ENCODE measurements around the gene PPP4R4.
"Not testable (repeated sequence)": the region's sequence is repeated elsewhere in the genome, so short reads cannot be mapped to it uniquely, and the experiment has no call there.

Gene PPP4R4

DNA sequence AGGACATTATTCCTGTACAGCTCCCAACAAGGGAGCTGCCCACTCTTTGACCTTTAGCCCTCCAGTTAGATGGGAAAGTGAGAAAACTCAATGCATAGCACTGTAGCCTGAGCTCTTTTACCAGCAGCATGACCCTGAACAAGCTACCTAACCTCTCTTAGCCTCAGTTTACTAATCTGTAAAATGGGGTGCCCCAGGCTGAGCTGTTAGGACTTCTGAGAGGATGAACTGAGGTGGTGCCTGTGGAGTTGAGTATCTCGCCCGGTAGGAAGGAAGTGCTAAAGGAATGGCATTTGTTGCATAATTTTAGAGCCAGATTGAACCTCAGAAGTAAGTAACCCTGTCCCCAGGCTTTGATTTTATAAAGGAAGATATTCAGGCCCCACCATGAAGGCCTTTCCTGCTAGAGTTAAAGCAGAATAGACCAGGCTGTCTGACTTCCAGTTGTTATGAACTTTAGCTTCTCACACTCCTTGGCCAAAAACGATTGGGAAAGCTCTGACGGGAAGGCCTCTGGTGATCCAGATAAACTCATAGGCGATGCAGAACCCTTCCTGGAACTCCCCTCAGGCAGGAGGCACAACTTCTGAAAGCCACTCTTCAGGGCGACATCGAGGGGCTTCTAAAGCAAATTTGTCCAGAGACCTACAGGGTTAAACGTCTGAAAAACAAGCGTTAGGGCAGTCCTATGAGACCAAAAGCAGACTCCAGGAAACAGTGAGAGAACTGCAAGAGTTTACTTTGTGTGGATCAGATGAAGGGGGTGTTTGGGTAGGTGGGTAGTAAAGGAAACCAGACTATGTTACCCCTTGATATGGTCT is 121.4 kb downstream of the PPP4R4 start:
- Histone ChIP-seq H3K9me3 (ENCODE audit: low read length) (no peaks in the 10 kb centered on the region), H3K4me3 (ENCODE audit: low read length) (no peak overlapping the region), H2AFZ (ENCODE audit: low read depth, low read length) (no peak overlapping the region), H3K4me1 (ENCODE audit: insufficient read depth, low read length) (no peaks in the 10 kb centered on the region), H3K36me3 (ENCODE audit: insufficient read depth, low read length) (no peaks in the 10 kb centered on the region), H3K27me3 (ENCODE audit: insufficient read depth, low read length) (no peaks in the 10 kb centered on the region)

DNA sequence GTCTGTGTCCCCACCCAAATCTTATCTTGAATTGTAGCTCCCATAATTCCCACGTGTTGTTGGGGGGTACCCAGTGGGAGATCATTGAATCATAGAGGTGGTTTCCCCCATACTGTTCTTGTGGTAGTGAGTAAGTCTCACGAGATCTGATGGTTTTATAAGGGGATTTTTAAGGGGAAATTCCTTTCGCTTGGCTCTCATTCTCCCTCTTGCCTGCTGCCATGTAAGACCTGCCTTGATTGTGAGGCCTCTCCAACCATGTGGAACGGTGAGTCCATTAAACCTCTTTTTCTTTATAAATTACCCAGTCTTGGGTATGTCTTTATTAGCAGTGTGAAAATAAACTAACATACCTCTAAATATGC is 122.0 kb downstream of the PPP4R4 start:
- not testable (repeated sequence) for H3K4me3 ChIP-seq (ENCODE audit: low read length); H2AFZ ChIP-seq (ENCODE audit: low read depth, low read length); H3K36me3 ChIP-seq (ENCODE audit: insufficient read depth, low read length); H3K27me3 ChIP-seq (ENCODE audit: insufficient read depth, low read length); H3K4me1 ChIP-seq (ENCODE audit: insufficient read depth, low read length); H3K9me3 ChIP-seq (ENCODE audit: low read length)

DNA sequence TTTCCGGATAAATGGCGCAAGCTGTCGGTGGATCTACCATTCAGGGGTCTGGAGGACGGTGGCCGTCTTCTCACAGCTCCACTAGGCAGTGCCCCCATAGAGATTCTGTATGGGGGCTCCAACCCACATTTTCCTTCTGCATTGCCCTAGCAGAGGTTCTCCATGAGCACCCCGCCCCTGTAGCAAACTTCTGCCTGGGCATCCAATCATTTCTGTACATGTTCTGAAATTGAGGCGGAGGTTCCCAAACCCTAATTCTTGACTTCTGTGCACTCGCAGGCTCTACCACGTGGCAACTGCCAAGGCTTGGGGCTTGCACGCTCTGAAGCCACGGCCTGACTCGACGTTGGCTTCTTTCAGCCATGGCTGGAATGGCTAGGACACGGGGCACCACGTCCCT is 124.0 kb downstream of the PPP4R4 start:
- H3K4me3 ChIP-seq (ENCODE audit: low read length) = no peak overlapping the region
- H3K36me3 ChIP-seq (ENCODE audit: insufficient read depth, low read length) = no peaks in the 10 kb centered on the region
- no peaks in the 10 kb centered on the region for H3K4me1 ChIP-seq (ENCODE audit: insufficient read depth, low read length)
- no peaks in the 10 kb centered on the region for H3K9me3 ChIP-seq (ENCODE audit: low read length)
- no peak overlapping the region for H2AFZ ChIP-seq (ENCODE audit: low read depth, low read length)
- no peaks in the 10 kb centered on the region for H3K27me3 ChIP-seq (ENCODE audit: insufficient read depth, low read length)

DNA sequence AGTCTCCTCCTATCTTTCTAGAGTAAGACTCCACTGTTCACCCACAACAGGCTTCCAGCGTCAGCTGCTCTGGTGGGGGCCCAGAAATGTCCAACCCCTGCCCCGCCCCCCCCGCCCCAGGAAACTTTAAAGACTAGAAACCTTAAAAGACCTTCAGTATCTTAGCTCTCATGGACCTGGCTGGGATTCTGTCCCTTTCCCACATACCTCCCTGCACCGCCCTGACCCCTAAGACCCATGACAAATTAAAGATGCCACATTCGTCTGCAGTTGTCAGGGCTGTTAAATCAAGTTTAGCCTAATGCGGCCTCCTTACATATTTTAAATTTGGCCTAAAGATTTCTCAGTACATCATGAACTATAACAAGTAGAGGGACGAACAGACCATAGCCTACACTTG is 129.0 kb downstream of the PPP4R4 start:
- Histone ChIP-seq H3K4me1 (ENCODE audit: insufficient read depth, low read length) (no peaks in the 10 kb centered on the region), H2AFZ (ENCODE audit: low read depth, low read length) (no peak overlapping the region), H3K36me3 (ENCODE audit: insufficient read depth, low read length) (no peaks in the 10 kb centered on the region), H3K4me3 (ENCODE audit: low read length) (no peak overlapping the region), H3K9me3 (ENCODE audit: low read length) (no peaks in the 10 kb centered on the region), H3K27me3 (ENCODE audit: insufficient read depth, low read length) (no peaks in the 10 kb centered on the region)

DNA sequence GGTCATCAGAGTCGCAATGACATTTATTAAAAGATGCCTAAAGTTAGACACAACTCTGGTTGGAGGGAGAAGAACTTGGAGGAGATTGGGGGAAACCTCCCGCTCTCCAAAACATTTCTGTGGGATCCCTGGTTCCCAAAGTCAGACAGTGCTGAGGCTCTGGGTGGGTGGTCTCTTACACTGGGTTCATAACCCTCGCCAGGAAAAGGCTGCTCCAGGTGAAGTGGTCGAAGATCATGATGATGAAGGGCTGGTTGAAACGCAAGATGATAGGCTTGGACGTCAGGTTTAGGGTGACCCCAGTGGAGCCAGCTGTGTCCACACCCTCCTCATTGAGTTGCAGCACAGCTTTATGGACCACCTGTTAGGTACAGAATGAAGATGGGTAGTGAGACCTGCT is 130.1 kb downstream of the PPP4R4 start:
- no peak overlapping the region for H3K4me3 ChIP-seq (ENCODE audit: low read length)
- H2AFZ ChIP-seq (ENCODE audit: low read depth, low read length) = no peak overlapping the region
- no peaks in the 10 kb centered on the region for H3K36me3 ChIP-seq (ENCODE audit: insufficient read depth, low read length)
- H3K9me3 ChIP-seq (ENCODE audit: low read length) = no peaks in the 10 kb centered on the region
- H3K27me3 ChIP-seq (ENCODE audit: insufficient read depth, low read length) = no peaks in the 10 kb centered on the region
- H3K4me1 ChIP-seq (ENCODE audit: insufficient read depth, low read length) = no peaks in the 10 kb centered on the region

DNA sequence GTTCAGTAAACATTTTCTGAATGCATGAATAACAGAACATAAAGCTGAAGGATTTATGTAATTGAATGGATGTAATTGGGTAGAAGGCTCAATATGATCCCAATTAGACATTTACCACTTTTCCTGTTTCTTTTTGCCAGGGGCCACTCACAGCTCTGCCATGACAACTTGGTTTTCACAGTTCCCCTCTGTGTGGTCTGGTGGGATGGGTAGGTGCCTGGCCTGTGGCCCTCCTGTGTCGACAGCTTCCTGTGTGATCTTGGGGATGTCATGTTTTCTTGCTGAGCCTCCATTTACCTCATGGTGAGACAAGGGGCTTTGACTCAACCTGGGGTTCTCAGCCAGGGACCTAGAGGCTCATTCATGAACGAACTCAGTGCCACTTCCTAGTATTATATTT is 131.5 kb downstream of the PPP4R4 start:
- H3K27me3 ChIP-seq (ENCODE audit: insufficient read depth, low read length) = no peaks in the 10 kb centered on the region
- no peaks in the 10 kb centered on the region for H3K9me3 ChIP-seq (ENCODE audit: low read length)
- no peaks in the 10 kb centered on the region for H3K36me3 ChIP-seq (ENCODE audit: insufficient read depth, low read length)
- no peak overlapping the region for H2AFZ ChIP-seq (ENCODE audit: low read depth, low read length)
- H3K4me1 ChIP-seq (ENCODE audit: insufficient read depth, low read length) = no peaks in the 10 kb centered on the region
- no peak overlapping the region for H3K4me3 ChIP-seq (ENCODE audit: low read length)

DNA sequence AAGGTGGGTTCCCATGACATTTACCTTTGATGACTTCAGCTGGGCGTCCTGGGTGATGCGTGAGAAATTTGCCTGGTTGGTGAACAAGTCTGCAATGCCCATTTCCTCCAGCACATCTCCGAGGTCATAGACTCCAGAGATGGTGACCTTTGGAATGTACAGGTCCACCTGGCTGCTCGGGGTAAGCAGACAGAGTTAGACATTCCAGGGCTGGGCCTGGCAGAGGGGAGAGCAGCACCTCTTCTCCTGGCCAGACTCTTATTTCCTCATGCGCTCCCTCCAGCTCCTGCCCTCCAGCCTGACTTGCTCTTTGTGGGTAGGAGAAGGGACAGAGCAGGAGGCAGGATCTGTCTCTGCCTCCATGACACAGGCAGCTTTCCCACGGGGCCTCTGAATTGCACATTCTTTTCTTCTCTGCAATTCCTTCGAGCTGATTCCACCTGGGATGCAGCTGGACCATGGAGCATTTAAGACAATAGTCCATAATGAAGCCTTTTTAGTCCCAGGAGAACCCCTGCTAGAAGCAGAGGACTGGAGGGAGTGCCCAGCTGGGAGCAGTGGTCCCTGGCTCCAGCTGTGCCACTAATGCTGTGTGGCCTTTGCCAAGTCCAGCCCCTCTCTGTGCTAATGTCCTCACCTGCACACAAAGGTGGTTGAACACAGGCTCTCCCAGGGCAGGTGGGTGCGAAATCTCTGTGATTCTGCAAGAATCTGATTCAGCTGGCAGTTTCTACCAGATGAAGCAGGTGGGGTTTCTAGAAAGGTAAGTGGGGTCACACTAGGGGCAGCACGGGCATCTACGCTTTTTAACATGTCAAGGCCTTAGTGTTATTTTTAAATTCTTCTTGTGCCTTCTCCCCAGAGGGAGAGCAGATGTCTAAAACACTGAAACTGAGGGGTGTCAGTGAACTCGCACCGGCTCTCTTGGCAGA is 132.2 kb downstream of the PPP4R4 start:
- Histone ChIP-seq H3K4me3 (ENCODE audit: low read length) (no peak overlapping the region), H3K27me3 (ENCODE audit: insufficient read depth, low read length) (no peaks in the 10 kb centered on the region), H3K36me3 (ENCODE audit: insufficient read depth, low read length) (no peaks in the 10 kb centered on the region), H3K4me1 (ENCODE audit: insufficient read depth, low read length) (no peaks in the 10 kb centered on the region), H3K9me3 (ENCODE audit: low read length) (no peaks in the 10 kb centered on the region), H2AFZ (ENCODE audit: low read depth, low read length) (no peak overlapping the region)

DNA sequence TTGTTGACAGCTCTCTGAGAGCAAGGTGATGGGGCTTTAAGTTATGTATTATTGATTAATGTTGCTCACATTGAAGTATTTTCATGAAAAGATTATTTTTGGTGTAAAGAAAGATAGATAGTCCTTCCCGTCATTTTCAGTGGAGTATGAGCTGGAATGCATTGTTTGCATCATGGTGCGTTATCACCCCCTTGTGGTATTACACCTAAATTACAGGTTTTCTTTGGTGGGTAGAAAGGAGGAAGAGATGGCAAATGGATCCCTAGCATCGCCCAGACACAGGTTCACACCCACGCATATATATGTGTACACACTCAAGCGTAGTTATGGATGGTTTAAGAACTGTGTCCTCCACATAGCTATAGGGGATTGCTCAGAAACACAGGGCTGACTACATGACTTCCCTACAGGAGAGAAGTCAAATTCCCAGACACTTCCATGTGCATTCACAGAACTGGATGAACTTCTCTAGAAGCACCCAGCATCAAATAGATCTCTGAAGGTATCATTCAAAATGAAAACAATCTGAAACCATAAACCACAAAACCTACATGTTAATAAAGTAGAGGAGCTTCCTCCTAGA is 133.4 kb downstream of the PPP4R4 start:
- no peak overlapping the region for H3K4me3 ChIP-seq (ENCODE audit: low read length)
- H2AFZ ChIP-seq (ENCODE audit: low read depth, low read length) = no peak overlapping the region
- no peaks in the 10 kb centered on the region for H3K4me1 ChIP-seq (ENCODE audit: insufficient read depth, low read length)
- H3K9me3 ChIP-seq (ENCODE audit: low read length) = no peaks in the 10 kb centered on the region
- H3K36me3 ChIP-seq (ENCODE audit: insufficient read depth, low read length) = no peaks in the 10 kb centered on the region
- no peaks in the 10 kb centered on the region for H3K27me3 ChIP-seq (ENCODE audit: insufficient read depth, low read length)

DNA sequence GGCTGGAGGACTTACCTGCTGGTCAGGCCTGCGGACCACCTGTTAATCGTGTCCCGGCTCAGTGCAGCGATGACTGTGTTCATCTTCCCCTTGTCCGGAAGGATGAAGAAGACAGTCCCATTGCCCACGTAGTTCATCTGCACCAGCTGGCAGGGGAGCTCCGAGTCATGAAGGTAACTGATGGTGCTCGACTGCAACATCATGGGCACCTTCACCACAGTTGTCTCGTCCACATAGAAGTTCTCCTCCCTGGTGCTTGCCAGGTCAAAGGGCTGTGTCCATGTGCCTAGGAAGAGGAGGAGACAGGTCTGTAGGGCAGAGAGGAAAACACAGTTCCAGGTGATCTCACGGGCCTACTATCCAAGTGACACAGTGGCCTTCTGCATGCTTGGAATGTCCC is 135.6 kb downstream of the PPP4R4 start:
- Histone ChIP-seq H2AFZ (ENCODE audit: low read depth, low read length) (no peak overlapping the region), H3K27me3 (ENCODE audit: insufficient read depth, low read length) (no peaks in the 10 kb centered on the region), H3K9me3 (ENCODE audit: low read length) (no peaks in the 10 kb centered on the region), H3K4me1 (ENCODE audit: insufficient read depth, low read length) (no peaks in the 10 kb centered on the region), H3K36me3 (ENCODE audit: insufficient read depth, low read length) (no peaks in the 10 kb centered on the region), H3K4me3 (ENCODE audit: low read length) (no peak overlapping the region)

DNA sequence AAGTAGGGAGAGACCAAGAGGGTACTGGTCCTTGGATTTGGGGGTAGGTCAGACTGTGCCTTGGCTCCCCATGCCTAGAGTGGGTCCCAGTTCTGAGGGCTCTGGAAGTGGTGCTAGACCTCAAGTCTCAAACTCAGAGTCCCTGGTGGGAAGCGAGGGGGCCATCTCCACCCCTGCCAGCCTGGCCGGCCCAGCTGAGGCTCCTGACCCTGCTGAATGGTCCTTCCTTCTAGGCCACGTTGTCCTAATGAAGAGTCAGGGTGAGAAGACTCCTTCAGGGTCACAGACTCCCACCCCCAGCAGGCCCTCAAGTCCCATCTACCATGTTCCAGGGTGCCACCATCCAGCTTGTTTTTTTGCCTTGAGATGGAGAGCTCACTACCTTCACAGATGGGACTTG is 136.1 kb downstream of the PPP4R4 start:
- no peaks in the 10 kb centered on the region for H3K4me1 ChIP-seq (ENCODE audit: insufficient read depth, low read length)
- no peak overlapping the region for H3K4me3 ChIP-seq (ENCODE audit: low read length)
- no peaks in the 10 kb centered on the region for H3K27me3 ChIP-seq (ENCODE audit: insufficient read depth, low read length)
- no peaks in the 10 kb centered on the region for H3K9me3 ChIP-seq (ENCODE audit: low read length)
- no peak overlapping the region for H2AFZ ChIP-seq (ENCODE audit: low read depth, low read length)
- no peaks in the 10 kb centered on the region for H3K36me3 ChIP-seq (ENCODE audit: insufficient read depth, low read length)

DNA sequence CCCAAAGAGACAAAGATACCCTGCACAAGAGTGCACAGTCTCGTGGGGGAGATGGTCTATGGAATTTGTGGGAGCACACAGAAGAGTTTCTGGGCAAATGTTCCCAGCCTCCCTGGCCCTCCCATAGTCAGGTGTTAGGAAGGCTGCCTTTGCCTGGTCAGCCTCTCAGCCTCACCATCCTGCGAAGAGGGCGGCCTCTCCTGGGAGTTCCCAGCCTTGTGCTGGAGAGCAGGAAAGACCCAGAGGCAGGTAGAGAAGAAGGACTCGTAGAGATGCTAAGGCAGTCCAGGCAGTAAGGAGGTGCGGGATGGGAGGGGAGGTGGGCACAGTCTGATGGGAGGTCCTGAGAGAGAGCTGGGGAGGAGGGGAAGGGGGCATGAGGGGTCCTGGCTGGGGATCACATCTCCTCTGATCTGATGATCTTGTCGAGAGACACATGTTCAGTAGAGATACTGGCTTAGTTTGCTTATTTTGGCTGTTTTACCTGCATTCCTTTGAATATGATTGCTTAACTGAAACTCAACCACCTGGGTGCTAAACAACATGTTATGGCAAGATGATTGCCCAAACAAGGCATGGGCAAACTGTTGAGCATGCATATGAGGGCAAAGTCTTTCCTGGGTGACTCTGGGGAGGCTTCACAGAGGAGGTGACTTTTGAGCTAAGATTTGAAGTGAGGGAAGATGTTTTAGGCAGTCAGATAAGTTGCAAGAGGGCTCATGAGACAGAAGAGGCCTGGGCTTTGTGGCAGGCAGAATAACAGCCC is 138.5 kb downstream of the PPP4R4 start:
- Histone ChIP-seq H3K9me3 (ENCODE audit: low read length) (no peaks in the 10 kb centered on the region), H3K4me1 (ENCODE audit: insufficient read depth, low read length) (no peaks in the 10 kb centered on the region), H2AFZ (ENCODE audit: low read depth, low read length) (no peak overlapping the region), H3K27me3 (ENCODE audit: insufficient read depth, low read length) (no peaks in the 10 kb centered on the region), H3K4me3 (ENCODE audit: low read length) (no peak overlapping the region), H3K36me3 (ENCODE audit: insufficient read depth, low read length) (no peaks in the 10 kb centered on the region)

DNA sequence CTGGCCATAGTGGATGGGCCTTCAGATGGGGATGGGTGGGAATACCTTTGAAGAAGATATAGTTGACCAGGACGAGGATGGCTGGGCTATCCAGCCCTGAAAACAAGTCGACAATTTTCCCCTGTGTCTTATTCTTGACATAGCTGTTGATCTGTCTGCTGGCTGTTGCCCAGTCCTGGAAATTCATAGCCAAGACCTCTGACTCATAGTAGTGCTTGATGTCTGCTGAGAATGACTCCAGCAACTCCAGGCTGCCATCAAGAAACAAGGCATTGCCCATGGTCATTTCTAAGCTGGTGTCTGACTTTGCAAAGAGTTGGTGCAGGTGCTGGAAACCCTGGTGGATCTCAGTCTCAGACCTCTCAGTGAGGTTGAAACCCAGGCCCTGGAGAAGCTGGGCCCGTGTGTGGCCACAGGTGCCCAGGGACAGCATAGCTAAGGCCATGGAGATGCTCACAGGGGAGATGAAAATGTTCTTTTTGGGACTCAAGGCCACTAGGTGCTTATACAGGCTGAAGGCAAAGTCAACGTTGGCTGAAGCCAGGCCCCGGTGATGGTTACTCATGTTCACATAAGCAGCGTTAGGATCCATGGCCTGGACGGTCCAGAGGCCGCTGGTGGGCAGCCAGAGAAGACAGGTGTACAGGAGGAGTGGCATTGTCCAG is 140.0 kb downstream of the PPP4R4 start:
- H3K36me3 ChIP-seq (ENCODE audit: insufficient read depth, low read length) = no peaks in the 10 kb centered on the region
- no peaks in the 10 kb centered on the region for H3K27me3 ChIP-seq (ENCODE audit: insufficient read depth, low read length)
- no peak overlapping the region for H2AFZ ChIP-seq (ENCODE audit: low read depth, low read length)
- no peaks in the 10 kb centered on the region for H3K9me3 ChIP-seq (ENCODE audit: low read length)
- no peak overlapping the region for H3K4me3 ChIP-seq (ENCODE audit: low read length)
- no peaks in the 10 kb centered on the region for H3K4me1 ChIP-seq (ENCODE audit: insufficient read depth, low read length)

All from neuron (in vitro differentiated cells).